Thyroid gland (tissue), 4 donors: Measurements from ENCODE around the gene GJA1.

Experiments
- POLR2A ChIP-seq, 2 donors: fragments of 450-650 bp; IDR thresholded peaks; one replicate each; pipeline ENCODE4 v1.6.1; 2017; ENCODE audit warnings: antibody characterized with exemption in 2 of 2, mild to moderate bottlenecking in 2 of 2, moderate library complexity in 1 of 2
- TF ChIP-seq, protein P1 (sequence below), 6 experiments: fragments of 200-600 bp in 3 of 6; fragments of 450-650 bp in 3 of 6; sonication (generic) in 3 of 6; IDR thresholded peaks; one replicate each; pipeline ENCODE4 v1.5.1; 2016 to 2019; ENCODE audit warnings: antibody characterized with exemption in 6 of 6, mild to moderate bottlenecking in 2 of 6, inconsistent platforms in 1 of 6, moderate library complexity in 1 of 6

DNA sequence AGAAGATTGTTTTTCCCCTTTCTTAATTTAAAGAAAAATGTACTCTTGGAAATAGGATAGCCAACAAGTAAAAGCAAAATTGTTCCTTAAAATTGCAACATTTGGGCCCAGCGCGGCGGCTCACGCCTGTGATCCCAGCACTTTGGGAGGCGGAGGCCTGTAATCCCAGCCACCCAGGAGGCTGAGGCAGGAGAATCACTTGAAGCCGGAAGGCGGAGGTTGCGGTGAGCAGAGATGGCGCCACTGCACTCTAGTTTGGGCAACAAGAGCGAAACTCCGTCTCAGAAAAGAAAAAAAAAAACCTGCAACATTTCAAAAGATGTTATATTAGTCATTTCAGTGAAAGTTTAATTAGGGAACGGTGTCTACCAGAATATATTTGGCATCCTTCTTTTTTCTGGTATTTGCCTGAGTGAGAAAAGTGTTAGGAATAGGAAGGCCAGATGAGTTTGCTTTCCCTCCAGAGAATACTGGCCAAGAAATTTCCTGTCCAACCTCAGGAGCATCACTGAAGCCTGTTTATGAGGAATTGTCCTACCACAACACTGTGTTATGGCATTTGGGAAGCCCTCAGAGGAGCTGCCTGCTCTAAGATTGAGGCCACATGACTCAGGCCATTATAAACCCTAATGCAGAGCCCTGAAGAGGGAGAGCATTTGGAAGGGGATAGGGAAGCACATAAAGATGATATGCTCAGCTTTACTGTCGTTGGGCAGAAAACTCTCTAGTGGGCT, 1.2 kb upstream of the GJA1 start:
- TF ChIP-seq, protein P1, sequence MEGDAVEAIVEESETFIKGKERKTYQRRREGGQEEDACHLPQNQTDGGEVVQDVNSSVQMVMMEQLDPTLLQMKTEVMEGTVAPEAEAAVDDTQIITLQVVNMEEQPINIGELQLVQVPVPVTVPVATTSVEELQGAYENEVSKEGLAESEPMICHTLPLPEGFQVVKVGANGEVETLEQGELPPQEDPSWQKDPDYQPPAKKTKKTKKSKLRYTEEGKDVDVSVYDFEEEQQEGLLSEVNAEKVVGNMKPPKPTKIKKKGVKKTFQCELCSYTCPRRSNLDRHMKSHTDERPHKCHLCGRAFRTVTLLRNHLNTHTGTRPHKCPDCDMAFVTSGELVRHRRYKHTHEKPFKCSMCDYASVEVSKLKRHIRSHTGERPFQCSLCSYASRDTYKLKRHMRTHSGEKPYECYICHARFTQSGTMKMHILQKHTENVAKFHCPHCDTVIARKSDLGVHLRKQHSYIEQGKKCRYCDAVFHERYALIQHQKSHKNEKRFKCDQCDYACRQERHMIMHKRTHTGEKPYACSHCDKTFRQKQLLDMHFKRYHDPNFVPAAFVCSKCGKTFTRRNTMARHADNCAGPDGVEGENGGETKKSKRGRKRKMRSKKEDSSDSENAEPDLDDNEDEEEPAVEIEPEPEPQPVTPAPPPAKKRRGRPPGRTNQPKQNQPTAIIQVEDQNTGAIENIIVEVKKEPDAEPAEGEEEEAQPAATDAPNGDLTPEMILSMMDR (IDR thresholded peaks at IDR 0.05), result no peak
- no peak for TF ChIP-seq POLR2A (IDR thresholded peaks at IDR 0.05)
